SH-SY5Y (cell line): ENCODE data around the gene UBE4B.

Experiments used
- GATA2 ChIP-seq: IDR thresholded peaks from 2 replicates; pipeline ENCODE4 v1.6.1; 2011; ENCODE audit warnings: mild to moderate bottlenecking, low read depth, low read length
- GATA3 ChIP-seq: IDR thresholded peaks from 2 replicates; pipeline ENCODE4 v1.6.1; 2011; ENCODE audit warnings: low read depth, mild to moderate bottlenecking, low read length, moderate library complexity

DNA sequence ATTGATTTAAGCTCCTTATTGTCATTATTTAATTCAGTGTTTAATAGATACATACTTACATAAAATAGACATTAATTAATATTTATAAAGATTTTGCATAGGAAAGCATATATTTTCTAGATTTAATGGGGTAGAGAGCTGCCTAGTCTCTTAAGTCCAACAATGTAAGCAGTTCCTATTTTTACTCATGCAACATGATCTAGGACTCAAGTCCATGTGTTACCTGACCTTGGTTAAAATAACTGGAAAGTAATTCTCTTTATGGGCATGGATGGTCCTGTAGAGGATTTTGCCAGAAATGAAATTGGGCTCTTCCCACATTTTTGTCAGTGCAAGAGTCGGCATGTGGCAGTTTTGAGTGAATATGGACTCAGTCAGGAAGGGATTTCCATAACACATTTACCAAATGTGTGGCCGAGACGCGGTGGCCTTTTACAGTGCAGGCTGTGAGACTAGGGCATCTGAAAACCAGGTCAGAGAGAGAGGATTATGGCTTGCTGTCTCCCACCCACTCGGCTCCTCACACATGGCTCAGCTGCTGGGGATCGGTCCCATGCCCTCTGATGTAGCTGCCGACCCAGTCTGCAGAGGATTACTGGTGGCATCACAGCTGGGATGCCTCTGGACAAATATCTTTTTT lies 171.4 kb downstream of the UBE4B start:
- TF ChIP-seq GATA2 (no peak), GATA3 (no peak)
